Measurements from ENCODE around the gene PEMT. TPM values are rescaled to one million over a fixed set of nuclear protein-coding genes. Genes with fewer than 3 reads are reported as not detected.
"Not testable (repeated sequence)": the region's sequence is repeated elsewhere in the genome, so short reads cannot be mapped to it uniquely, and the experiment has no call there.

Gene PEMT
- total RNA-seq, 4 donors from 2014 or later = 24.6 to 32.2 (median 28.2) TPM

DNA sequence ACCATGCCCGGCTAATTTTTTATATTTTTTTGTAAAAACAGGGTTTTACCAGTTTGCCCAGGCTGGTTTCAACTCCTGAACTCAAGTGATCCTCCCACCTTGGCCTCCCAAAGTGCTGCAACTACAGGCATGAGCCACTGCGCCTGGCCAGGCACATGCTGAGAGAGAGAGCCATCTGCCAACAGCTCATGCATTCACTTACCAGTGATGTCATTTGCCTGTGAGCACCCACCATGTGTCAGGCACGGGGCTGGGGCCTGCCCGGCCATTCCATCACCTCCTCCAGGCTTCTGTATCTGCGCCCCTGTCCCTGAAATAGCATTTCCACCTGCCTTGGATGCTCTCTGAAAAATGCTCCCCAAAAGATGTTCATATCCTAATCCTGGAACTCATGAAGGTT is 43.6 kb upstream of the PEMT start:
- peaks cover 0 to 17% (median 9%) of the 10 kb centered on the region in 3 donors for H3K4me1 ChIP-seq
- intact Hi-C loops (cut with DNase I) = no loop called here
- H3K9me3 ChIP-seq = no peaks in the 10 kb centered on the region
- TF ChIP-seq, protein P1, sequence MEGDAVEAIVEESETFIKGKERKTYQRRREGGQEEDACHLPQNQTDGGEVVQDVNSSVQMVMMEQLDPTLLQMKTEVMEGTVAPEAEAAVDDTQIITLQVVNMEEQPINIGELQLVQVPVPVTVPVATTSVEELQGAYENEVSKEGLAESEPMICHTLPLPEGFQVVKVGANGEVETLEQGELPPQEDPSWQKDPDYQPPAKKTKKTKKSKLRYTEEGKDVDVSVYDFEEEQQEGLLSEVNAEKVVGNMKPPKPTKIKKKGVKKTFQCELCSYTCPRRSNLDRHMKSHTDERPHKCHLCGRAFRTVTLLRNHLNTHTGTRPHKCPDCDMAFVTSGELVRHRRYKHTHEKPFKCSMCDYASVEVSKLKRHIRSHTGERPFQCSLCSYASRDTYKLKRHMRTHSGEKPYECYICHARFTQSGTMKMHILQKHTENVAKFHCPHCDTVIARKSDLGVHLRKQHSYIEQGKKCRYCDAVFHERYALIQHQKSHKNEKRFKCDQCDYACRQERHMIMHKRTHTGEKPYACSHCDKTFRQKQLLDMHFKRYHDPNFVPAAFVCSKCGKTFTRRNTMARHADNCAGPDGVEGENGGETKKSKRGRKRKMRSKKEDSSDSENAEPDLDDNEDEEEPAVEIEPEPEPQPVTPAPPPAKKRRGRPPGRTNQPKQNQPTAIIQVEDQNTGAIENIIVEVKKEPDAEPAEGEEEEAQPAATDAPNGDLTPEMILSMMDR (IDR thresholded peaks at IDR 0.05) = no peak
- no peak for TF ChIP-seq POLR2A (IDR thresholded peaks at IDR 0.05)
- 78 to 83% methylated on average over 2 to 5 of the region's 5 CpGs for WGBS, 2 donors
- no peak overlapping the region for H3K4me3 ChIP-seq
- DNase-seq = no peak
- no peak overlapping the region for H3K27ac ChIP-seq
- H3K36me3 ChIP-seq = no peaks in the 10 kb centered on the region
- H3K27me3 ChIP-seq = no peaks in the 10 kb centered on the region

DNA sequence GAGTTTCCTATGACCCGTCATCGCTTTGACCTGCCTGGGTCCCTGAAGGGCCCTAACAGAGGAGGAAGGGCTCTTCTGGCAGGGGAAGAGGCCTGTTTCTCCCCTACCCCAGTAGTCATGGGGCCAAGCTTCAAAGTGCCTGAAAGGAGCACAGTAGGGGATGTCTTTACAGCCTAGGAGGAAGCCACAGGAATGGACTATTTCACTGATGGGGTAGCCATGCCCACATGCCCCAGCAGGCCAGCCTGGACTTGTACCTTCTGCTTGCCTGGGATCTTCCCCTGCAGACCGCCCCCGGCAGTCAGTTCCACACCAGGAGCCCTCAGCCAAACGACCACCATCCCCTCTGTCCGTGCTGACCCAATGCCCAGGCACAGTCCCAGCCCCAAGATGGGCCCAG is 41.8 kb upstream of the PEMT start:
- no peak for DNase-seq
- WGBS, 2 donors = 61 to 83% methylated on average over 2 to 5 of the region's 6 CpGs
- no peak for TF ChIP-seq POLR2A (IDR thresholded peaks at IDR 0.05)
- TF ChIP-seq, protein P1 (IDR thresholded peaks at IDR 0.05) = no peak
- H3K36me3 ChIP-seq = no peaks in the 10 kb centered on the region
- H3K4me1 ChIP-seq = peaks cover 0 to 8% (median 6%) of the 10 kb centered on the region in 3 donors
- H3K27ac ChIP-seq = no peak overlapping the region
- H3K4me3 ChIP-seq = no peak overlapping the region
- no peaks in the 10 kb centered on the region for H3K9me3 ChIP-seq
- no peaks in the 10 kb centered on the region for H3K27me3 ChIP-seq
- intact Hi-C loops (cut with DNase I) = no loop called here

DNA sequence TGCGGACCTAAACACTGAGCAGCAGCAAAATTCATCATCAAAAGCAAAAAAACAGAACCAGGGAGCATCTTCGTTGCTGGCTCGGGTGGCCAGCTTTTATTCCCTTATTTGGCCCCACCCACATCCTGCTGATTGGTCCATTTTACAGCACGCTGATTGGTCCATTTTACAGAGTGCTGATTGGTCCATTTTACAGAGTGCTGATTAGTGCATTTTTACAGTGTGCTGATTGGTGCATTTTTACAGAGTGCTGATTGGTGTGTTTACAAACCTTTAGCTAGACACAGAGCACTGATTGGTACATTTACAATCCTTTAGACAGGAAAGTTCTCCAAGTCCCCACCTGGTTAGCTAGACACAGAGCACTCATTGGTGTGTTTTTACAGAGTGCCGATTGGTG is 41.2 kb upstream of the PEMT start:
- H3K27ac ChIP-seq; H3K36me3 ChIP-seq; H3K4me3 ChIP-seq; intact Hi-C loops (cut with DNase I); DNase-seq; H3K27me3 ChIP-seq; H3K4me1 ChIP-seq; H3K9me3 ChIP-seq: not testable (repeated sequence)
- 76 to 81% methylated on average over 5 of the region's 5 CpGs for WGBS, 2 donors

DNA sequence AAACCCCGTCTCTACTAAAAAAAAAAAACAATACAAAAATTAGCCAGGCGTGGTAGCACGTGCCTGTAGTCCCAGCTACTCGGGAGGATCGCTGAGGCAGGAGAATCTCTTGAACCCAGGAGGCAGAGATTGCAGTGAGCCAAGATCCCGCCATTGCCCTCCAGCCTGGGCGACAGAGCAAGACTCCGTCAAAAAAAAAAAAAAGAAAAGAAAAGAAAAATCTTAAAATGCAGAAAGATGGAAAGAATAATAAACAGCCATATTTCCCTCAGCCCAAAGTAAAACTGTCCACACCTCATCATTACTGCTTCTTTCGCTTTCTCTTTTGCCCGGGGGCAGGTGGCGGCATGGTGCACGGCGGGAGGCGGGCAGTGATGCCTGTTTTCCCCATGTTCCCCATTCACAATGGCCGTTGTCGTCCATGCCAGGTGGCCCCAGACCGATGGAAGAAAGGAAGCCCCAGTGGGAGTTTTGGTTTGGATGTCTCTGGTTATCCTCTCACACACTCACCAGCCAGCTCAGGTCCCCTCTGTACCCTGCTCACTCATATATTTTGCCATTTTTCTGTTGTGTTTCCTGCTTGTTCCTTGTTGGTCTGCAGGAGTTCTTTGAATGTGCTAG is 37.0 kb upstream of the PEMT start:
- H3K27me3 ChIP-seq = peaks cover 0 to 4% (median 0%) of the 10 kb centered on the region in 4 donors
- 50 to 62% methylated on average over 16 of the region's 17 CpGs for WGBS, 2 donors

DNA sequence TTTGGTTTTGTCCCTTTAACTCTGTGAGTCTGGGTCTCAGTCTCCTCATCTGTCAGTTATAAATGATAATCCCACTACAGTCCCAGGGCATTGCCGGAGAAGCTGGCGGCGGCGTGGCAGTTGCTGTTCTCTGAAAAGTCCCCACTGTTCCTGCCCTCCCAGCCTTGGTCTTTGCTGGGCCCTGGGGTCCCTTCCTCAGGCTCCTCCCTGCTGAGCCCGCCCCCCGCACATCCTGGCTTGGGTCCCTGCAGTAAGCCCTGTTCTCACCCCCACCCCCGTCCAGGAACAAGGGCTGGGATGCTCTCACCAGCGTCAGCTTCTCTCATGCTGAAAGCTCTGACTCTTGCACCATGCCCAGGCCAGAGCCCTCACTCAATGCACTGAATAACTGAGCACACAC is 35.3 kb upstream of the PEMT start:
- intact Hi-C loops (cut with DNase I) = no loop called here
- TF ChIP-seq, protein P1 (IDR thresholded peaks at IDR 0.05) = no peak
- no peak for TF ChIP-seq POLR2A (IDR thresholded peaks at IDR 0.05)
- no peak overlapping the region for H3K27ac ChIP-seq
- no peaks in the 10 kb centered on the region for H3K4me1 ChIP-seq
- H3K36me3 ChIP-seq = no peaks in the 10 kb centered on the region
- H3K27me3 ChIP-seq = peaks cover 0 to 4% (median 0%) of the 10 kb centered on the region in 4 donors
- WGBS, 2 donors = 86 to 98% methylated on average over 1 to 4 of the region's 8 CpGs
- DNase-seq = no peak
- no peak overlapping the region for H3K4me3 ChIP-seq
- H3K9me3 ChIP-seq = no peaks in the 10 kb centered on the region

More for the DNA sequence above, 37.0 kb upstream of the PEMT start:
- Histone ChIP-seq H3K4me3 (peak overlapping the region in 2 of 4 donors; percentile 16 to 37), H3K27ac (no peak overlapping the region), H3K36me3 (no peaks in the 10 kb centered on the region), H3K9me3 (no peaks in the 10 kb centered on the region), H3K4me1 (peaks cover 0 to 6% (median 3%) of the 10 kb centered on the region in 3 donors)
- no peak for TF ChIP-seq POLR2A (IDR thresholded peaks at IDR 0.05)
- TF ChIP-seq, protein P1 (IDR thresholded peaks at IDR 0.05) = no peak
- DNase-seq = no peak
- intact Hi-C loops (cut with DNase I) = no loop called here
